Adrenal gland (tissue), 5 donors: ENCODE results near the gene TMEM114.

Experiments
- CTCF ChIP-seq, 6 experiments: fragments of 450-650 bp in 4 of 6; fragments of 200-600 bp in 2 of 6; sonication (generic) in 1 of 6; IDR thresholded peaks; 1 replicate in 5 of 6; 2 replicates in 1 of 6; pipeline versions ENCODE4 v1.5.1 to v1.8.0; 2016 to 2021; ENCODE audit warnings: antibody characterized with exemption in 6 of 6, mild to moderate bottlenecking in 2 of 6, moderate library complexity in 1 of 6
- POLR2A ChIP-seq, 2 donors: fragments of 450-650 bp; IDR thresholded peaks; one replicate each; pipeline ENCODE4 v1.6.1; 2017; ENCODE audit warnings: antibody characterized with exemption in 2 of 2, mild to moderate bottlenecking in 2 of 2, moderate library complexity in 1 of 2
- donor health status: DM: no; HTN: no; CAD: no.

GRCh38 chr16:8528471-8528870 lies 61.8 kb downstream of the TMEM114 start:
- no peak for TF ChIP-seq CTCF (IDR thresholded peaks at IDR 0.05)
- no peak for TF ChIP-seq POLR2A (IDR thresholded peaks at IDR 0.05)
